HepG2 (cell line): ENCODE results near the gene ENO3. TPM values are rescaled to one million over a fixed set of nuclear protein-coding genes. Genes with fewer than 3 reads are reported as not detected.
A peak's percentile ranks its signal among the peaks of the same experiment; 100 is the strongest.

Experiments
- FOSL1 ChIP-seq: sonication (generic); formaldehyde crosslinking; IDR thresholded peaks from 2 replicates; pipeline ENCODE4 v1.9.0; 2021; ENCODE audit warnings: missing genetic modification reagents, borderline replicate concordance
- MXI1 ChIP-seq: IDR thresholded peaks from 3 replicates; pipeline ENCODE4 v1.6.1; 2012; ENCODE audit warnings: low read depth, low read length, inconsistent platforms, borderline replicate concordance
- NFAT5 ChIP-seq: sonication (generic); formaldehyde crosslinking; IDR thresholded peaks from 2 replicates; pipeline ENCODE4 v1.4.0; 2020; ENCODE audit warnings: missing genetic modification reagents
- ZNF329 ChIP-seq: sonication (generic); formaldehyde crosslinking; IDR thresholded peaks from 2 replicates; pipeline ENCODE4 v1.9.0; 2021; ENCODE audit warnings: low read depth, mild to moderate bottlenecking, missing genetic modification reagents
- ZNF33A ChIP-seq: sonication (generic); formaldehyde crosslinking; IDR thresholded peaks from 2 replicates; pipeline ENCODE4 v1.5.1; 2020; ENCODE audit warnings: missing genetic modification reagents, mild to moderate bottlenecking, moderate library complexity, borderline replicate concordance
- ZNF430 ChIP-seq: sonication (generic); formaldehyde crosslinking; IDR thresholded peaks from 2 replicates; pipeline ENCODE4 v1.9.0; 2021; ENCODE audit warnings: mild to moderate bottlenecking, missing genetic modification reagents
- ZNF790 ChIP-seq: sonication (generic); formaldehyde crosslinking; IDR thresholded peaks from 2 replicates; pipeline ENCODE4 v1.8.0; 2022; ENCODE audit warnings: missing genetic modification reagents, mild to moderate bottlenecking, borderline replicate concordance
- polyA plus RNA-seq, 8 experiments: library from polyadenylated mRNA; depleted of rRNA in 3 of 8; stranded (reverse) in 7 of 8; unstranded in 1 of 8; fragments of >200 nt; fragmentation: Illumina TruSeq in 4 of 8; extraction: Trizol in 4 of 8; gene quantifications; 2 replicates each; pipeline versions ENCODE4 v1.2.1 to v1.2.3, GENCODE V29; 2011 to 2016; ENCODE audit warnings: low read depth in 4 of 8, missing spikeins in 1 of 8, mixed read lengths in 1 of 8; ENCODE audit not compliant: insufficient read depth in 1 of 8
- total RNA-seq, 5 experiments: library from RNA; depleted of rRNA; stranded (reverse); fragments of >200 nt; fragmentation: Illumina TruSeq; extraction: Trizol; gene quantifications; 2 replicates each; pipeline ENCODE4 v1.2.3, GENCODE V29; 2016; ENCODE audit warnings: low read depth in 1 of 5
- TF ChIP-seq, protein P1 (sequence below): sonication (generic); formaldehyde crosslinking; IDR thresholded peaks from 2 replicates; pipeline ENCODE4 v1.4.0; 2020; ENCODE audit warnings: missing genetic modification reagents
- TF ChIP-seq, protein P2 (sequence below): sonication (generic); formaldehyde crosslinking; IDR thresholded peaks from 2 replicates; pipeline ENCODE4 v1.8.0; 2022; ENCODE audit warnings: missing genetic modification reagents, mild to moderate bottlenecking, borderline replicate concordance

ENO3 gene
- total and polyA plus RNA-seq, 2 of the 13 experiments (the other 11 are each of a cell fraction or from before 2014, with no cell fraction given): 59.8 to 69.8 TPM

GRCh38 chr17:4948166-4948930, 2.6 kb upstream of the ENO3 start, which contains the start of gene PFN1 (continued):
- TF ChIP-seq ZNF329 (CRISPR knock-in tag) (peak; percentile 83), FOSL1 (CRISPR knock-in tag) (no peak), MXI1 (0 out of 3 replicates have a peak, but pooled peaks have one; percentile 25), ZNF33A (CRISPR knock-in tag) (no peak), ZNF790 (CRISPR knock-in tag) (peak; percentile 76; the same call in 1 of the 2 replicates), NFAT5 (CRISPR knock-in tag) (no peak), ZNF430 (peak; percentile 65)
- TF ChIP-seq, protein P1, sequence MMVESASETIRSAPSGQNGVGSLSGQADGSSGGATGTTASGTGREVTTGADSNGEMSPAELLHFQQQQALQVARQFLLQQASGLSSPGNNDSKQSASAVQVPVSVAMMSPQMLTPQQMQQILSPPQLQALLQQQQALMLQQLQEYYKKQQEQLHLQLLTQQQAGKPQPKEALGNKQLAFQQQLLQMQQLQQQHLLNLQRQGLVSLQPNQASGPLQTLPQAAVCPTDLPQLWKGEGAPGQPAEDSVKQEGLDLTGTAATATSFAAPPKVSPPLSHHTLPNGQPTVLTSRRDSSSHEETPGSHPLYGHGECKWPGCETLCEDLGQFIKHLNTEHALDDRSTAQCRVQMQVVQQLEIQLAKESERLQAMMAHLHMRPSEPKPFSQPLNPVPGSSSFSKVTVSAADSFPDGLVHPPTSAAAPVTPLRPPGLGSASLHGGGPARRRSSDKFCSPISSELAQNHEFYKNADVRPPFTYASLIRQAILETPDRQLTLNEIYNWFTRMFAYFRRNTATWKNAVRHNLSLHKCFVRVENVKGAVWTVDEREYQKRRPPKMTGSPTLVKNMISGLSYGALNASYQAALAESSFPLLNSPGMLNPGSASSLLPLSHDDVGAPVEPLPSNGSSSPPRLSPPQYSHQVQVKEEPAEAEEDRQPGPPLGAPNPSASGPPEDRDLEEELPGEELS (CRISPR knock-in tag): 0 out of 2 replicates have a peak, but pooled peaks have one; percentile 29
- TF ChIP-seq, protein P2, sequence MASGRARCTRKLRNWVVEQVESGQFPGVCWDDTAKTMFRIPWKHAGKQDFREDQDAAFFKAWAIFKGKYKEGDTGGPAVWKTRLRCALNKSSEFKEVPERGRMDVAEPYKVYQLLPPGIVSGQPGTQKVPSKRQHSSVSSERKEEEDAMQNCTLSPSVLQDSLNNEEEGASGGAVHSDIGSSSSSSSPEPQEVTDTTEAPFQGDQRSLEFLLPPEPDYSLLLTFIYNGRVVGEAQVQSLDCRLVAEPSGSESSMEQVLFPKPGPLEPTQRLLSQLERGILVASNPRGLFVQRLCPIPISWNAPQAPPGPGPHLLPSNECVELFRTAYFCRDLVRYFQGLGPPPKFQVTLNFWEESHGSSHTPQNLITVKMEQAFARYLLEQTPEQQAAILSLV: 0 out of 2 replicates have a peak, but pooled peaks have one; percentile 34
